ENCODE measurements around the gene COL11A2. TPM values are rescaled to one million over a fixed set of nuclear protein-coding genes. Genes with fewer than 3 reads are reported as not detected.

Gene COL11A2
- 2.0 and 2.3 TPM in 2 replicates for total RNA-seq (2021)
- long read RNA-seq, partial matches to known transcripts = 0 of 1 reads
- long read RNA-seq, other reads (novel, unspliced or antisense) = 1 of 1 reads

GRCh38 chr6:33192105-33192646, at the start of gene COL11A2:
TSS of gene COL11A2 (minus strand) at chr6:33192467. CDS start at chr6:33192240, 227 bp downstream.
- peaks cover 11% of the 10 kb centered on the region for H3K23me2 ChIP-seq (ENCODE audit: insufficient read length, low read depth, low read length, poor library complexity, severe bottlenecking)
- H4K8ac ChIP-seq (replicated peaks; ENCODE audit: insufficient read length, low read depth, low read length) = no peak within 1 kb of the TSS
- WGBS (ENCODE audit: extremely low coverage, insufficient read length, low lambda C conversion rate) = no CpG with 5 or more reads among the region's 35 CpGs
- peaks cover 14 to 29% (median 25%) of the 10 kb centered on the region in 3 experiments; a peak in 6 of 7 replicates for H3K36me3 Mint-ChIP-seq (ENCODE audit: insufficient read depth in 1 of 3, low read depth in 3 of 3)
- H3K56ac ChIP-seq (ENCODE audit: insufficient read length, low read depth, low read length) = no peak within 1 kb of the TSS
- H4K20me1 ChIP-seq (ENCODE audit: control insufficient read depth, insufficient read depth, insufficient read length) = no peaks in the 10 kb centered on the region
- H2BK20ac ChIP-seq (ENCODE audit: low read depth, low read length, poor library complexity, severe bottlenecking) = no peak within 1 kb of the TSS
- no peak within 1 kb of the TSS for H3K9ac ChIP-seq (ENCODE audit: extremely low read depth, insufficient read length, low read length)
- H3K14ac ChIP-seq (ENCODE audit: insufficient read depth, low read length) = no peak within 1 kb of the TSS
- no peak within 1 kb of the TSS for H3K23ac ChIP-seq (ENCODE audit: insufficient read length, low read depth, low read length)
- H3K4ac ChIP-seq (ENCODE audit: low read depth, low read length) = no peak within 1 kb of the TSS
- H2AK5ac ChIP-seq (ENCODE audit: insufficient read length, low read length) = no peak within 1 kb of the TSS
- H4K5ac ChIP-seq (ENCODE audit: insufficient read length, low read depth, low read length) = no peak within 1 kb of the TSS
- no peak for DNase-seq
- peaks cover 12 to 18% of the 10 kb centered on the region in 2 experiments for H3K4me1 Mint-ChIP-seq
- H3K18ac ChIP-seq (ENCODE audit: insufficient read length, low read depth, low read length) = no peak within 1 kb of the TSS
- no peak within 1 kb of the TSS for H2BK5ac ChIP-seq (ENCODE audit: insufficient read length, low read length)
- no peaks in the 10 kb centered on the region for H3K9me3 ChIP-seq (ENCODE audit: control insufficient read depth, low read depth, low read length)
- peak within 1 kb of the TSS; percentile 76 to 91 for H3K4me3 Mint-ChIP-seq
- H2BK120ac ChIP-seq (ENCODE audit: low read depth, low read length, poor library complexity, severe bottlenecking) = no peak within 1 kb of the TSS
- H3K27me3 ChIP-seq (ENCODE audit: insufficient read depth, low read length) = peaks cover 3% of the 10 kb centered on the region; the same call in 1 of the 2 replicates
- H3K9me3 Mint-ChIP-seq = no peaks in the 10 kb centered on the region; a peak in 1 of 5 replicates
- H3K4me1 ChIP-seq (ENCODE audit: insufficient read depth, low read length) = no peaks in the 10 kb centered on the region
- peaks cover 58% of the 10 kb centered on the region for H3K27me3 Mint-ChIP-seq (ENCODE audit: low read depth)
- H3T11ph ChIP-seq (ENCODE audit: low read length) = no peak within 1 kb of the TSS
- H2AFZ ChIP-seq (ENCODE audit: low read length) = no peak within 1 kb of the TSS
- H3K27ac Mint-ChIP-seq = no peak within 1 kb of the TSS
- no peak for TF ChIP-seq CTCF (conservative IDR thresholded peaks at IDR 0.05)
- no peak within 1 kb of the TSS for H2BK15ac ChIP-seq (ENCODE audit: low read depth, low read length)
- H3K4me2 ChIP-seq (ENCODE audit: insufficient read depth, insufficient read length, low read length) = peak within 1 kb of the TSS; percentile 84
- no peak within 1 kb of the TSS for H3K27ac ChIP-seq (ENCODE audit: insufficient read length, low read depth, low read length)
- H4K91ac ChIP-seq (ENCODE audit: insufficient read length, low read depth, low read length) = no peak within 1 kb of the TSS
- H3K79me1 ChIP-seq (ENCODE audit: insufficient read depth, low read depth, low read length, poor library complexity, severe bottlenecking) = no peaks in the 10 kb centered on the region
- no peak within 1 kb of the TSS for H2BK12ac ChIP-seq (ENCODE audit: insufficient read length, low read depth, low read length)
- no peaks in the 10 kb centered on the region for H3K79me2 ChIP-seq (ENCODE audit: insufficient read depth, low read length)
